ENCODE measurements around the gene SPRR2G.
"Not testable (repeated sequence)": the region's sequence is repeated elsewhere in the genome, so short reads cannot be mapped to it uniquely, and the experiment has no call there.

Gene SPRR2G

DNA sequence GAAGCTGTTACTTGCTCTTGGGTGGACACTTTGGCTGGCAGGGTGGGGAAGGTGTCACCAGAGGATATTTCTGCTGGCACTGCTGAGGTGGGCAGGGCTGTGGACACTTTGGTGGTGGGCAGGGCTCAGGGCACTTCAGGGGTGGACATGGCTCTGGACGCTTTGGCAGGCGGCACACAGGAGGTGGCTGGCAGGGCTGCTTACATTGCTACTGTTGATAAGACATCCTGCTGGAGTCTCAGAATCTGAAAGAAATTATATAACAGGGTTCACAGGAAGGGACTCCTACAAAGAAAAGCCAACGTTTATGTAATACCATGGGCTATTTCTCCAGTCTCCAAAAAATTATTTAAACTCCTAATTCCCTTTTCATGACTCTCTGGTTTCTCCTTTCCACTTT is 10.2 kb downstream of the SPRR2G start:
- TF ChIP-seq CTCF (IDR thresholded peaks at IDR 0.05; ENCODE audit: control extremely low read depth, extremely low read depth, low read depth, missing control alignments) = no peak
- ChIA-PET CTCF (interaction anchor here (1.0 to 1.2 kb wide), 3 partner anchors 8 to 21 kb away, joined by 3 read pairs; no protein-coding TSS in a partner anchor), POLR2A (no interaction called here)
- no peak for DNase-seq (ENCODE audit: extremely low spot score)

DNA sequence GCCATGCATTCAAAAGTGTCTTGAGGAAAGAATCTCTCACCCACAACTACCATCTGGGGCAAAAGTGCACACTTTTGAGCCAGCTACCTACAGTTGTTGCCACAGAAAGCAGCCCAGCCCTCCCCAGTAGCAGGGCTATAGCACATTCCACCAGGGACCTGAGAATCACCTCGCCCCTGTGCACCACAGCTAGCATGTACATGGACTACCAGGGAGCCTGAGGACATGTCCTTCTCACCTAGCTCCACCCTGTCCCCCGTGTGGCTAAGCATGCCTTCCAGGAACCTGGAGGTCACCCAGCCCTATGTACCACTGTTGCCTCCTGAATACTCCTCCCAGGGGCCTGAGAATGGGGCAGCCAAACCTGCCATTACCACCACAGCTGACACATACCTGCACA is 16.9 kb downstream of the SPRR2G start:
- TF ChIP-seq CTCF (IDR thresholded peaks at IDR 0.05; ENCODE audit: control extremely low read depth, extremely low read depth, low read depth, missing control alignments) = no peak
- ChIA-PET CTCF (no interaction called here), POLR2A (no interaction called here)
- no peak for DNase-seq (ENCODE audit: extremely low spot score)

DNA sequence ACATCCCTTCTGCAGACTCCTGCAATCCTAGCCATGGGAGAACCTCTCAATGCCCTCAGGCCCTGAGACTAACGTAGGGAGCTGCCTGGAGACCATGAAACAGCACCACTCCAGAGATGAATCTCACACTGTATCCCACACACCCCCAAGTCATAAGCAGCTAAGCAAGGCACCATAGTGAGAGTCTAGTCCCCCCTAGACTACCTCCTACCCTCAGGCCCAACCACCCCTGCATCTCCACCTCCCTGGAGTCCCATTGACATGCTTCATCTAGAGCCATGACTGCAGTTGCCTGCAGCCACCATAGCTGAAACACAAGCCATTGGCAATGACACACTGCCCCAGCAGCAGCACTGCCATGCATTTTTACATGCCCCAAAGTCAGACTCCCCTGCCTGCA is 17.4 kb downstream of the SPRR2G start:
- TF ChIP-seq CTCF (IDR thresholded peaks at IDR 0.05; ENCODE audit: control extremely low read depth, extremely low read depth, low read depth, missing control alignments) = no peak
- POLR2A ChIA-PET = no interaction called here
- CTCF ChIA-PET = no interaction called here
- no peak for DNase-seq (ENCODE audit: extremely low spot score)

DNA sequence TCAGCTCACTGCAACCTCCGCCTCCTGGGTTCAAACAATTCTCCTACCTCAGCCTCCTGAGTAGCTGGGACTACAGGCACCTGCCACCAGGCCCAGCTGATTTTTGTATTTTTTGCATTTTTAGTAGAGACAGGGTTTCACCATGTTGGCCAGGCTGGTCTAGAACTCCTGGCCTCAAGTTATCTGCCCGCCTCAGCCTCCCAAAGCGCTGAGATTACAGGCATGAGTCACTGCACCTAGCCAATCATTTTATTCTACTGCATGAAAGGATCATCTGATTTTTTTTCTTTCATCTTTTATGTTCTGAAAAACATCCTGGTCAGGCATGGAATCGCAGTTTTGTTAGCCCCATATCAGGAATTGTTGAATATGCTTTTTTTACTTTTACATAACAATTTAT is 22.0 kb downstream of the SPRR2G start:
- DNase-seq (ENCODE audit: extremely low spot score); POLR2A ChIA-PET: not testable (repeated sequence)
- CTCF ChIA-PET = interaction anchor here (3.3 kb wide), 1 partner anchor 64 kb away, joined by 7 read pairs; no protein-coding TSS in a partner anchor

DNA sequence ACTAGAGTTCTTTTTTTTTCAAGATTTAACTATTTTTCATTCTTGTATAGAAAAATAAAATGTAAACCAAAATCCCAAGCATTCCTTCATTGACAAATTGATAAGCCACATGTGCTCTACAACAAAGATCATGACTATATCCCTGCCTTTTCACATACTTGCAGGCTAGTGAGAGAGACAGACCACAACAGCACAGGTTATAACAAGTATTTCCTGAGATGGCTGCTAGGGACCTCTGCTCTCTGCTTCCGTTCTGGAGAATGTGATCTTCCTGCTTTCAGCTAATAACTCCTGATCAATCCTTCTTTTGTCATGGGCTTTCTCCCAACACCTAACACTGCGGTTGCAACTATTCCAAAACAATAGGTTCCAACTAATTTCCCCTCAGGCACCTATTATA is 23.4 kb downstream of the SPRR2G start:
- DNase-seq (ENCODE audit: extremely low spot score) = no peak
- ChIA-PET POLR2A (no interaction called here), CTCF (no interaction called here)
- no peak for TF ChIP-seq CTCF (IDR thresholded peaks at IDR 0.05; ENCODE audit: control extremely low read depth, extremely low read depth, low read depth, missing control alignments)

DNA sequence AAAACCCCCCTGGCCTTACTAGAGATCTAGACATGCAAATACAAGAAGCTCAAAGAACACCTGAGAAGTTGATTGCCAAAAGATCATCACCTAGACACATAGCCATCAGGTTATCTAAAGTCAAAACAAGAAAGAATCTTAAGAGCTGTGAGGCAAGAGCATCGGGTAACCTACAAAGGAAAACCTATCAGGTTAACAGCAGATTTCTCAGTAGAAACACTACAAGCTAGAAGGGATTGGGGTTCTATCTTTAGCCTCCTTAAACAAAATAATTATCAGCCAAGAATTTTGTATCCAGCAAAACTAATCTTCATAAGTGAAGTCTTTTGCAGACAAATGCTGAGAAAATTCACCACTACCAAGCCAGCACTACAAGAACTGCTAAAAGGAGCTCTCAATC is 25.2 kb downstream of the SPRR2G start:
- no peak for DNase-seq (ENCODE audit: extremely low spot score)
- TF ChIP-seq CTCF (IDR thresholded peaks at IDR 0.05; ENCODE audit: control extremely low read depth, extremely low read depth, low read depth, missing control alignments) = no peak
- POLR2A ChIA-PET = no interaction called here
- CTCF ChIA-PET = no interaction called here

DNA sequence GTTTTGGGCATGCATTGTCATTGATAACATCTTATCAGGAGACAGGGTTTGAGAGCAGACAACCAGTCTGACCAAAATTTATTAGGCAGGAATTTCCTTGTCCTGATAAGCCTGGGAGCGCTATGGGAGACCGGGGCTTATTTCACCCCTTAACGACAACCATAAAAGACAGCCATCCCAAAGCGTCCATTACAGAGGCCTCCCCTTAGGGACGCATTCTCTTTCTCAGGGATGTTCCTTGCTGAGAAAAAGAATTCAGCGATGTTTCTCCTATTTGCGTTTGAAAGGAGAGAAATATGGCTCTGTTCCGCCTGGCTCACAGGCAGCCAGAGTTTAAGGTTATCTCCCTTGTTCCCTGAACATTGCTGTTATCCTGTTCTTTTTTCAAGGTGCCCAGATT is 26.9 kb downstream of the SPRR2G start:
- DNase-seq (ENCODE audit: extremely low spot score); POLR2A ChIA-PET: not testable (repeated sequence)
- CTCF ChIA-PET = interaction anchor here (0.9 kb wide), 1 partner anchor 69 kb away, joined by 3 read pairs; no protein-coding TSS in a partner anchor

DNA sequence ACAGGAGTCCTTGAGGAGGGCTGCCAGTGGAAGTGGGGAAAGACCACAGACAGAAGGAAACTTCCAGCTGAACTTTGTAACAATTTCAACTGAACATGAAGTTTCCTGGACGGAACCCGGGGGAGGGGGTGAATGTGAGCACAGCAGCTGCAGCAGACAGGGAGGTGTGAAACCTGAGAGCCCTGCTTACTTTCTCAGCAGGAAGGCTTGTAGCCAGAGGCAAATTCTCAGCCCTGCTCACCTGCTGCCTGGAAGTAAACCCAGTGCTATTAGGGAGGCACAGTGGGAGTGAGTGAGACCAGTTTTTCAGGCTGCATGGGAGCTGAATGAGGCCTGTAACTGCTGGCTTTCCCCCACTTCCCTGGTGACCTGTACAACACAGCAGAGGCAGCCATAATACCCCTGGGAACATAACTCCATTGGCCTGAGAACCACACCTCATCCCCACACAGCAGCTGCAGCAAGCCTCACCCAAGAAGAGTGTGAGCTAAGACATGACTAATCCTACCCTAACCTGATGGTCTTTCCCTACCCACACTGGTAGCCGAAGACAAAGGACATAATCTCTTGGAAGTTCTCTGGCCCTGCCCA is 27.8 kb downstream of the SPRR2G start:
- ChIA-PET POLR2A (no interaction called here), CTCF (interaction anchor here (0.6 to 0.9 kb wide), 3 partner anchors 8 to 70 kb away, joined by 3 read pairs; no protein-coding TSS in a partner anchor)
- DNase-seq (ENCODE audit: extremely low spot score) = peak; percentile 7
- no peak for TF ChIP-seq CTCF (IDR thresholded peaks at IDR 0.05; ENCODE audit: control extremely low read depth, extremely low read depth, low read depth, missing control alignments)
